ENCODE data around the gene MCEE. TPM values are rescaled to one million over a fixed set of nuclear protein-coding genes. Genes with fewer than 3 reads are reported as not detected.
"Not testable (repeated sequence)": the region's sequence is repeated elsewhere in the genome, so short reads cannot be mapped to it uniquely, and the experiment has no call there.

Gene MCEE
- total RNA-seq, 1 experiment from 2014 or later = 11.8 TPM

DNA sequence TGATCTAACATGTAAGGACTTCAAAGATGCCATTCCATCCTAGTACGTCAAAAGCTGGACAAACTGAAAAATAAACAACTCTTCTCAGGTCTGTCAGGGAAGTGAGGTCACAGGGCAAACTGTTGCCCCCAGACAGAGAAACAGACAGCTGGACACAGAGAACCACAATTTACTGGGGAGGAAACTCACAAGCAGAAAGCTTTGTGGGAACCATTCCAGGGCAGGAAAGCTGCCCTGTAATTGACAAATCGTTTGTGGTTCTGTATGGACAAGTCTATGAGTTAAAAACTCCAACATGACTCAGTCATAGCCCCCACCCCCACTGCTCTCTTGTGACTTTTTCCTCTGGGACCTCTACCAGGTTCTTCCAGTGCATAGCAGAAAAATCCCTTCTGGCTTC is 28.4 kb downstream of the MCEE start:
- no peak for DNase-seq (ENCODE audit: low spot score)

DNA sequence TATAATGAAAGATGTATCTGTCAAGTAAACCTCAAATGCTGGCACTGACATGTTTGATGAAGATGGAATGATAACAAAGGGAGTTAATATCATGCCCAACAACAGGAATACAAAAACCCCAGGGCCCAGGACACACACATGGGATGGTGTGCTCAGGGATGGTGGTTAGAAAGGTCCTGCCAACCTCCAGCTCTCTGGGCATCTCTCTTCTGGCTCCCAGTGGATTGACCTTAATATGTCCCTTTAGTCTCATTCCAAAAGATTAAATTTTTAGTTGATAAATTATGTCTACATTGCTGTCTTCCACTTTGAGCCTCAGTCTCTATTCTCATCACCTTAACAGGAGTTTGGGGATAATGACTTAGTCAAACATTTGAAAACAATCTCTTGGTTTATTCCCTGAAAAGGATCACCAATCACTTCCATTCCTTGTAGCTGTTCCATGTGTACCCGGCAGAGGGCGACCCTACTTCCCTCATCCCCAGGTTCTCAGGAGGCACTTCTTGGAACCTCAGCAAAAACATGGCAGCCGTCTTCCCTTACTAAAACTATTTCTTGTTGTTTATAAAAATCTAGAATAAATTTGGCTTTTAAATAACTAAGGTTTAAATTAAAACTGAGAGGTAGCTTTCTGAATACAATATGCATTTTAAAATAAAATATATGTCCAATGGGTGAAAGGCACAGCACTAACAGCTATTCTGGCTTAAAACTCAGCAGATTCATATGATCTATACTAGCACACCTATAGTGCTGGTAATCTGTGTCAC is 29.6 kb downstream of the MCEE start:
- Histone ChIP-seq H3K4me1 (ENCODE audit: insufficient read depth, low read length, poor library complexity, severe bottlenecking) (no peaks in the 10 kb centered on the region), H3K27ac (ENCODE audit: low read depth, low read length, poor library complexity, severe bottlenecking) (no peak overlapping the region), H3K27me3 (replicated peaks; ENCODE audit: insufficient read depth, low read depth, low read length, poor library complexity) (no peaks in the 10 kb centered on the region), H3K36me3 (ENCODE audit: insufficient read depth, low read length, poor library complexity, severe bottlenecking) (no peaks in the 10 kb centered on the region), H3K9me3 (ENCODE audit: low read depth, low read length, poor library complexity, severe bottlenecking) (no peaks in the 10 kb centered on the region), H3K4me3 (ENCODE audit: low read depth, low read length, poor library complexity, severe bottlenecking) (no peak overlapping the region)
- ChIA-PET CTCF (interaction anchor here (0.9 to 1.2 kb wide), 3 partner anchors 11 to 56 kb away, joined by 4 to 11 read pairs (median 4); partner anchors contain the start of gene NAGK), POLR2A (ENCODE audit: low non-redundant PET) (no interaction called here)
- no peak for TF ChIP-seq EZH2 (IDR thresholded peaks at IDR 0.05; ENCODE audit: borderline replicate concordance, low read depth, low read length, poor library complexity, severe bottlenecking)
- TF ChIP-seq, protein P1, sequence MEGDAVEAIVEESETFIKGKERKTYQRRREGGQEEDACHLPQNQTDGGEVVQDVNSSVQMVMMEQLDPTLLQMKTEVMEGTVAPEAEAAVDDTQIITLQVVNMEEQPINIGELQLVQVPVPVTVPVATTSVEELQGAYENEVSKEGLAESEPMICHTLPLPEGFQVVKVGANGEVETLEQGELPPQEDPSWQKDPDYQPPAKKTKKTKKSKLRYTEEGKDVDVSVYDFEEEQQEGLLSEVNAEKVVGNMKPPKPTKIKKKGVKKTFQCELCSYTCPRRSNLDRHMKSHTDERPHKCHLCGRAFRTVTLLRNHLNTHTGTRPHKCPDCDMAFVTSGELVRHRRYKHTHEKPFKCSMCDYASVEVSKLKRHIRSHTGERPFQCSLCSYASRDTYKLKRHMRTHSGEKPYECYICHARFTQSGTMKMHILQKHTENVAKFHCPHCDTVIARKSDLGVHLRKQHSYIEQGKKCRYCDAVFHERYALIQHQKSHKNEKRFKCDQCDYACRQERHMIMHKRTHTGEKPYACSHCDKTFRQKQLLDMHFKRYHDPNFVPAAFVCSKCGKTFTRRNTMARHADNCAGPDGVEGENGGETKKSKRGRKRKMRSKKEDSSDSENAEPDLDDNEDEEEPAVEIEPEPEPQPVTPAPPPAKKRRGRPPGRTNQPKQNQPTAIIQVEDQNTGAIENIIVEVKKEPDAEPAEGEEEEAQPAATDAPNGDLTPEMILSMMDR (conservative IDR thresholded peaks at IDR 0.05; ENCODE audit: low read depth, low read length) = peak; percentile 80
- intact Hi-C loops (cut with micrococcal nuclease; ENCODE audit: unreplicated experiment) = no loop called here
- DNase-seq (ENCODE audit: low spot score) = peak; percentile 70
- no TSS peak for BruUV-seq (replicated peaks)

More for the DNA sequence above, 28.4 kb downstream of the MCEE start:
- H3K4me1 ChIP-seq (ENCODE audit: insufficient read depth, low read length, poor library complexity, severe bottlenecking) = no peaks in the 10 kb centered on the region
- H3K9me3 ChIP-seq (ENCODE audit: low read depth, low read length, poor library complexity, severe bottlenecking) = no peaks in the 10 kb centered on the region
- no peaks in the 10 kb centered on the region for H3K27me3 ChIP-seq (replicated peaks; ENCODE audit: insufficient read depth, low read depth, low read length, poor library complexity)
- no peaks in the 10 kb centered on the region for H3K36me3 ChIP-seq (ENCODE audit: insufficient read depth, low read length, poor library complexity, severe bottlenecking)
- TF ChIP-seq, protein P1 (conservative IDR thresholded peaks at IDR 0.05; ENCODE audit: low read depth, low read length) = no peak
- no peak for TF ChIP-seq EZH2 (IDR thresholded peaks at IDR 0.05; ENCODE audit: borderline replicate concordance, low read depth, low read length, poor library complexity, severe bottlenecking)
- no peak overlapping the region for H3K4me3 ChIP-seq (ENCODE audit: low read depth, low read length, poor library complexity, severe bottlenecking)
- intact Hi-C loops (cut with micrococcal nuclease; ENCODE audit: unreplicated experiment) = no loop called here
- ChIA-PET CTCF (no interaction called here), POLR2A (ENCODE audit: low non-redundant PET) (no interaction called here)
- H3K27ac ChIP-seq (ENCODE audit: low read depth, low read length, poor library complexity, severe bottlenecking) = no peak overlapping the region
- BruUV-seq (replicated peaks) = no TSS peak

DNA sequence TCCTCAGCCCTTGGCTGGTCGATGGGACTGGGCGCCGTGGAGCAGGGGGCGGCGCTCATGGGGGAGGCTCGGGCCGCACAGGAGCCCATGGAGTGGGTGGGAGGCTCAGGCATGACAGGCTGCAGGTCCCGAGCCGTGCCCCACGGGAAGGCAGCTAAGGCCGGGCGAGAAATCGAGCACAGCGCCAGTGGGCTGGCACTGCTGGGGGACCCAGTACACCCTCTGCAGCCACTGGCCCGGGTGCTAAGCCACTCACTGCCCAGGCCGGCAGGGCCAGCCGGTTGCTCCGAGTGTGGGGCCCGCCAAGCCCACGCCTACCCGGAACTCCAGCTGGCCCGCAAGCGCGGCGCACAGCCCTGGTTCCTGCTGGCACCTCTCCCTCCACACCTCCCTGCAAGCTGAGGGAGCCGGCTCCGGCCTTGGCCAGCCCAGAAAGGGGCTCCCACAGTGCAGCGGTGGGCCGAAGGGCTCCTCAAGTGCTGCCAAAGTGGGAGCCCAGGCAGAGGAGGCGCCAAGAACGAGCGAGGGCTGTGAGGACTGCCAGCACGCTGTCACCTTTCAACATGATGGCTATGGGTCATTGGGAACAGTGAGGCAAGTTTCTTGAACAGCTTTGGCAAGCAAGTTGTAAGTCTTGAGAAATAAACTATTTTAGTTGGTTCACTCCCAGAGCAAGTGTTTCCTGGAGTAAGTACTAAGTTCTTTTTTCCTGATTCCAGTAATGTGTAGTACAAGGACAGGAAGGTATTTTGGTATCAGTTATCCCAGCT is 37.4 kb downstream of the MCEE start:
- POLR2A ChIA-PET (ENCODE audit: low non-redundant PET); DNase-seq (ENCODE audit: low spot score); BruUV-seq (replicated peaks); intact Hi-C loops (cut with micrococcal nuclease; ENCODE audit: unreplicated experiment); H3K4me3 ChIP-seq (ENCODE audit: low read depth, low read length, poor library complexity, severe bottlenecking); H3K36me3 ChIP-seq (ENCODE audit: insufficient read depth, low read length, poor library complexity, severe bottlenecking); H3K27me3 ChIP-seq (replicated peaks; ENCODE audit: insufficient read depth, low read depth, low read length, poor library complexity); H3K27ac ChIP-seq (ENCODE audit: low read depth, low read length, poor library complexity, severe bottlenecking); H3K4me1 ChIP-seq (ENCODE audit: insufficient read depth, low read length, poor library complexity, severe bottlenecking); H3K9me3 ChIP-seq (ENCODE audit: low read depth, low read length, poor library complexity, severe bottlenecking); CTCF ChIA-PET: not testable (repeated sequence)

DNA sequence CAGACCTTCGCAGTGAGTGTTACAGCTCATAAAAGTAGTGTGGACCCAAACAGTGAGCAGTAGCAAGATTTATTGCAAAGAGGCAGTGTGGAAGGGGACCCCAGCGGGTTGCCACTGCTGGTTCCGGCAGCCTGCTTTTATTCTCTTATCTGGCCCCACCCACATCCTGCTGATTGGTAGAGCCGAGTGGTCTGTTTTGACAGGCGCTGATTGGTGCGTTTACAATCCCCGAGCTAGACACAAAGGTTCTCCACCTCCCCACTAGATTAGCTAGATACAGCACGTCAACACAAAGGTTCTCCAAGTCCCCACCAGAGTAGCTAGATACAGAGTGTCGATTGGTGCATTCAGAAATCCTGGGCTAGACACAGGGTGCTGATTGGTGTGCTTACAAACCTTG is 38.2 kb downstream of the MCEE start:
- H3K4me3 ChIP-seq (ENCODE audit: low read depth, low read length, poor library complexity, severe bottlenecking); H3K4me1 ChIP-seq (ENCODE audit: insufficient read depth, low read length, poor library complexity, severe bottlenecking); intact Hi-C loops (cut with micrococcal nuclease; ENCODE audit: unreplicated experiment); BruUV-seq (replicated peaks); DNase-seq (ENCODE audit: low spot score); POLR2A ChIA-PET (ENCODE audit: low non-redundant PET); H3K27ac ChIP-seq (ENCODE audit: low read depth, low read length, poor library complexity, severe bottlenecking); CTCF ChIA-PET; H3K9me3 ChIP-seq (ENCODE audit: low read depth, low read length, poor library complexity, severe bottlenecking); H3K36me3 ChIP-seq (ENCODE audit: insufficient read depth, low read length, poor library complexity, severe bottlenecking); H3K27me3 ChIP-seq (replicated peaks; ENCODE audit: insufficient read depth, low read depth, low read length, poor library complexity): not testable (repeated sequence)

DNA sequence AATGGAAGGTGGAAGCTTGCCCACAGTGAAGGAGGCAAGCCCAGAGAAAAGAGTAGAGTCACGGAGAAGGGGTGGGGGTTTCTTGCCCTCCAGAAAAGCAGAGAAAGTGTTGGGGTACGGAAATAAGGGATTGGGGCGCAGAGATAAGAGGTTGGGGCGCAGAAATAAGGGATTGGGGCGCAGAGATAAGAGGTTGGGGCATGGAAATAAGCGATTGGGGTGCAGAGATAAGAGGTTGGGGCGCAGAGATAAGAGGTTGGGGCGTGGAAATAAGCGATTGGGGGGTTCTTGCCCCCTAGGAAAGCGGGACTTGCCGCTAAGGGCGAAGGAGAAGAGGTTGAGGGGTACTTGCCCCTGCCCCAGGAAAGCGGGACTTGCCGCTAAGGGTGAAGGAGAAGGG is 40.6 kb downstream of the MCEE start:
- H3K9me3 ChIP-seq (ENCODE audit: low read depth, low read length, poor library complexity, severe bottlenecking); DNase-seq (ENCODE audit: low spot score); H3K36me3 ChIP-seq (ENCODE audit: insufficient read depth, low read length, poor library complexity, severe bottlenecking); H3K4me1 ChIP-seq (ENCODE audit: insufficient read depth, low read length, poor library complexity, severe bottlenecking); intact Hi-C loops (cut with micrococcal nuclease; ENCODE audit: unreplicated experiment); H3K27ac ChIP-seq (ENCODE audit: low read depth, low read length, poor library complexity, severe bottlenecking); CTCF ChIA-PET; POLR2A ChIA-PET (ENCODE audit: low non-redundant PET); H3K4me3 ChIP-seq (ENCODE audit: low read depth, low read length, poor library complexity, severe bottlenecking); H3K27me3 ChIP-seq (replicated peaks; ENCODE audit: insufficient read depth, low read depth, low read length, poor library complexity); BruUV-seq (replicated peaks): not testable (repeated sequence)
